K562 (cell line): ENCODE measurements around the gene ARMC6. TPM values are rescaled to one million over a fixed set of nuclear protein-coding genes. Genes with fewer than 3 reads are reported as not detected.

Experiments used
- BCL6 ChIP-seq: fragments of 250-450 bp; sonication (Bioruptor Pico); IDR thresholded peaks from 2 replicates; pipeline ENCODE4 v1.4.0; 2020
- CBX3 ChIP-seq, 2 experiments: IDR thresholded peaks; 1 replicate in 1 of 2; 2 replicates in 1 of 2; pipeline ENCODE4 v1.6.1; 2012; ENCODE audit warnings: inconsistent platforms in 2 of 2, low read length in 2 of 2, borderline replicate concordance in 1 of 2, control low read depth in 1 of 2
- CTBP1 ChIP-seq: fragments of 450-650 bp; IDR thresholded peaks from 2 replicates; pipeline ENCODE4 v1.6.1; 2016; ENCODE audit warnings: borderline replicate concordance
- ELF4 ChIP-seq: fragments of 450-650 bp; formaldehyde crosslinking; IDR thresholded peaks from 2 replicates; pipeline ENCODE4 v1.4.0; 2022; ENCODE audit warnings: missing genetic modification characterization
- ETV5 ChIP-seq: sonication (generic); formaldehyde crosslinking; IDR thresholded peaks from 2 replicates; pipeline ENCODE4 v1.4.0; 2020; ENCODE audit warnings: low read depth, mild to moderate bottlenecking, missing genetic modification reagents
- FOXK2 ChIP-seq, 2 experiments: fragments of 450-650 bp; IDR thresholded peaks in 1 of 2; conservative IDR thresholded peaks in 1 of 2; 2 replicates each; pipeline ENCODE4 v1.6.1; 2016; ENCODE audit warnings: low read depth in 2 of 2, mild to moderate bottlenecking in 1 of 2
- PCBP2 ChIP-seq: fragments of 200-400 bp; formaldehyde crosslinking; IDR thresholded peaks from 2 replicates; pipeline ENCODE4 v1.6.1; 2018; ENCODE audit warnings: low read length, low read depth, mild to moderate bottlenecking, moderate library complexity; ENCODE audit not compliant: poor library complexity, severe bottlenecking
- RAD21 ChIP-seq, 2 experiments: fragments of 250-450 bp in 1 of 2; fragments of 450-650 bp in 1 of 2; sonication (Bioruptor Pico) in 1 of 2; formaldehyde crosslinking in 1 of 2; IDR thresholded peaks in 1 of 2; conservative IDR thresholded peaks in 1 of 2; 2 replicates each; pipeline versions ENCODE4 v1.4.0 to v1.8.0; 2020 to 2022; ENCODE audit warnings: mild to moderate bottlenecking in 2 of 2, moderate library complexity in 1 of 2
- SMC3 ChIP-seq: conservative IDR thresholded peaks from 2 replicates; pipeline ENCODE4 v1.6.1; 2011; ENCODE audit warnings: low read depth, low read length, improper control_type of control experiment; ENCODE audit not compliant: insufficient read depth
- SPI1 ChIP-seq: IDR thresholded peaks from 2 replicates; pipeline ENCODE4 v1.6.1; 2011; ENCODE audit warnings: low read depth, low read length, control low read depth, borderline replicate concordance
- SREBF1 ChIP-seq: fragments of 150-350 bp; IDR thresholded peaks from 2 replicates; pipeline ENCODE4 v1.6.1; 2014; ENCODE audit warnings: antibody characterized with exemption, low read depth, low read length, borderline replicate concordance
- TEAD1 ChIP-seq, 2 experiments: fragments of 450-650 bp in 1 of 2; sonication (generic) in 1 of 2; formaldehyde crosslinking; IDR thresholded peaks; 2 replicates each; pipeline versions ENCODE4 v1.4.0 to v1.8.0; 2020 to 2022; ENCODE audit warnings: mild to moderate bottlenecking in 2 of 2, missing genetic modification reagents in 1 of 2
- TRIM28 ChIP-seq: fragments of 450-650 bp; IDR thresholded peaks from 2 replicates; pipeline ENCODE4 v1.6.1; 2017
- YY1 ChIP-seq, 3 experiments: IDR thresholded peaks; 2 replicates each; pipeline ENCODE4 v1.6.1; 2011; ENCODE audit warnings: low read length in 2 of 3, mild to moderate bottlenecking in 2 of 3, moderate library complexity in 2 of 3, borderline replicate concordance in 1 of 3, control low read depth in 1 of 3, low read depth in 1 of 3; ENCODE audit not compliant: insufficient read depth in 3 of 3, insufficient replicate concordance in 2 of 3, control insufficient read depth in 1 of 3, insufficient read length in 1 of 3; ENCODE audit errors: extremely low read depth in 1 of 3
- ZNF551 ChIP-seq: fragments of 250-450 bp; sonication (Bioruptor Pico); IDR thresholded peaks from 2 replicates; pipeline ENCODE4 v1.5.0; 2021; ENCODE audit warnings: mild to moderate bottlenecking, moderate library complexity
- polyA plus RNA-seq, 8 experiments: library from polyadenylated mRNA; depleted of rRNA in 4 of 8; stranded (reverse) in 5 of 8; unstranded in 3 of 8; fragments of >200 nt; fragmentation: Nextera tagmentation in 2 of 8; fragmentation: Illumina TruSeq in 1 of 8; extraction: Ambion mirVana in 2 of 8; extraction: Trizol in 1 of 8; gene quantifications; 2 replicates each; pipeline versions ENCODE4 v1.2.1 to v1.2.3, GENCODE V29; 2011 to 2014; ENCODE audit warnings: inconsistent platforms in 1 of 8, missing spikeins in 1 of 8
- total RNA-seq, 7 experiments: library from RNA; depleted of rRNA in 6 of 7; stranded (reverse); fragments of >200 nt in 6 of 7; fragmentation: Illumina TruSeq in 2 of 7; extraction: Trizol in 2 of 7; gene quantifications; 2 replicates each; pipeline versions ENCODE4 v1.2.1 to v1.2.3, GENCODE V29; 2011 to 2021; ENCODE audit warnings: low replicate concordance in 1 of 7
- TF ChIP-seq, protein P1 (sequence below), 3 experiments: IDR thresholded peaks in 2 of 3; conservative IDR thresholded peaks in 1 of 3; 2 replicates each; pipeline ENCODE4 v1.5.1; 2011 to 2012; ENCODE audit warnings: low read length in 3 of 3, mild to moderate bottlenecking in 3 of 3, control low read depth in 2 of 3, improper control_type of control experiment in 1 of 3, inconsistent platforms in 1 of 3, low read depth in 1 of 3, mixed read lengths in 1 of 3, moderate library complexity in 1 of 3; ENCODE audit not compliant: insufficient read depth in 2 of 3
- TF ChIP-seq, protein P2 (sequence below): fragments of 450-650 bp; IDR thresholded peaks from 2 replicates; pipeline ENCODE4 v1.6.1; 2018; ENCODE audit warnings: mild to moderate bottlenecking, low read depth; ENCODE audit not compliant: partially characterized antibody
- TF ChIP-seq, protein P3 (sequence below): fragments of 450-650 bp; formaldehyde crosslinking; IDR thresholded peaks from 2 replicates; pipeline ENCODE4 v1.4.0; 2020; ENCODE audit warnings: mild to moderate bottlenecking, moderate library complexity
- TF ChIP-seq, protein P4 (sequence below): sonication (generic); formaldehyde crosslinking; IDR thresholded peaks from 2 replicates; pipeline ENCODE4 v1.8.0; 2022; ENCODE audit warnings: missing genetic modification reagents, mild to moderate bottlenecking, moderate library complexity, borderline replicate concordance

ARMC6 gene
- total and polyA plus RNA-seq, 9 of the 15 experiments (the other 6 are each of a cell fraction or from before 2014, with no cell fraction given), result 2.1 to 93.4 (median 63.6) TPM

DNA sequence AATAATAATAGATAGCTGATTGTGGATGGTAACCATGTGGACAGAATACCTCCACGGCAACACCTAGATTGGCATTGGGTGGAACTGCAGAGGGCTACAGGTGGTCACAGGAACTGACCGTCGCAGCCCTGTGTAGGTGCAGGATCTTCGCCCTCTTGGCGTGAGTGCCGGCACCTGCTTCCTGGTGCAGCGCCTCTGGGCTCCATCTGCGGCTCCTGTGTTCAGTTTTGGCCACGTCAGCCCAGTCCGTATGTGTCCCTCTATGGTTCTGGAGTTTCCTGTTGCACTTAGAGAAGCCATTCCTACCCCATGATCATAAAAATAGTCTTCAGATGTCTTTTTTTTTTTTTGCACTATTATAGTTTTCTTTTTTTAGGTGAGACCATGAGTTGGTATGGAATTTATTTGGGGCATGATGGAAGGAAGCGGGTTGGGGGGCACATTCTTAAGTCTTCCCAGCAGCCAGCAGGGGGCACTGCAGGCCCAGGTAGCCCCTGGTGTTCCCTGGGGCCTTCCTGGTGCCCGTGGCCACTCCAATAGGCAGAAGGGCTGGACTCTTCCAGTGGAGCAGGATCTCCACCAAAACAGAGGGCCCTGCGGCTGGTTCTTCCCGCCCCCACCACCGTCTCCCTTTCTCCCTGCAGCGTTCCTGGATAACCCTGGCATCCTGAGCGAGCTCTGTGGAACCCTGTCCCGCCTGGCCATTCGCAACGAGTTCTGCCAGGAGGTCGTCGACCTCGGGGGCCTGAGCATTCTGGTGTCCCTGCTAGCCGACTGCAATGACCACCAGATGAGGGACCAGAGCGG, 20.3 kb downstream of the ARMC6 start (continued):
- TF ChIP-seq SPI1, result no peak
- TF ChIP-seq CTBP1, result peak; percentile 16; the same call in 1 of the 2 replicates
- TF ChIP-seq ZNF551 (CRISPR knock-in tag), result no peak
- TF ChIP-seq RAD21 (CRISPR knock-in tag; conservative IDR thresholded peaks at IDR 0.05 in 1 of 2, IDR thresholded peaks at IDR 0.05 in 1 of 2), result peak; percentile 88 to 94
- TF ChIP-seq, protein P1, sequence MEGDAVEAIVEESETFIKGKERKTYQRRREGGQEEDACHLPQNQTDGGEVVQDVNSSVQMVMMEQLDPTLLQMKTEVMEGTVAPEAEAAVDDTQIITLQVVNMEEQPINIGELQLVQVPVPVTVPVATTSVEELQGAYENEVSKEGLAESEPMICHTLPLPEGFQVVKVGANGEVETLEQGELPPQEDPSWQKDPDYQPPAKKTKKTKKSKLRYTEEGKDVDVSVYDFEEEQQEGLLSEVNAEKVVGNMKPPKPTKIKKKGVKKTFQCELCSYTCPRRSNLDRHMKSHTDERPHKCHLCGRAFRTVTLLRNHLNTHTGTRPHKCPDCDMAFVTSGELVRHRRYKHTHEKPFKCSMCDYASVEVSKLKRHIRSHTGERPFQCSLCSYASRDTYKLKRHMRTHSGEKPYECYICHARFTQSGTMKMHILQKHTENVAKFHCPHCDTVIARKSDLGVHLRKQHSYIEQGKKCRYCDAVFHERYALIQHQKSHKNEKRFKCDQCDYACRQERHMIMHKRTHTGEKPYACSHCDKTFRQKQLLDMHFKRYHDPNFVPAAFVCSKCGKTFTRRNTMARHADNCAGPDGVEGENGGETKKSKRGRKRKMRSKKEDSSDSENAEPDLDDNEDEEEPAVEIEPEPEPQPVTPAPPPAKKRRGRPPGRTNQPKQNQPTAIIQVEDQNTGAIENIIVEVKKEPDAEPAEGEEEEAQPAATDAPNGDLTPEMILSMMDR (IDR thresholded peaks at IDR 0.05 in 2 of 3, conservative IDR thresholded peaks at IDR 0.05 in 1 of 3; ENCODE audit: insufficient read depth in 2 of 3, low read depth in 1 of 3, low read length in 3 of 3), result peak; percentile 84 to 93 (median 88)
- TF ChIP-seq ETV5, result no peak
- TF ChIP-seq TEAD1 (CRISPR knock-in tag; IDR thresholded peaks at IDR 0.05), result peak in 1 of 2 experiments; percentile 60; a peak in 1 of 4 replicates
- TF ChIP-seq SMC3, result peak; percentile 90
- TF ChIP-seq ELF4 (CRISPR knock-in tag), result no peak
- no peak for TF ChIP-seq SREBF1
- TF ChIP-seq FOXK2 (conservative IDR thresholded peaks at IDR 0.05 in 1 of 2, IDR thresholded peaks at IDR 0.05 in 1 of 2; ENCODE audit: low read depth in 2 of 2), result no peak
- TF ChIP-seq, protein P2, sequence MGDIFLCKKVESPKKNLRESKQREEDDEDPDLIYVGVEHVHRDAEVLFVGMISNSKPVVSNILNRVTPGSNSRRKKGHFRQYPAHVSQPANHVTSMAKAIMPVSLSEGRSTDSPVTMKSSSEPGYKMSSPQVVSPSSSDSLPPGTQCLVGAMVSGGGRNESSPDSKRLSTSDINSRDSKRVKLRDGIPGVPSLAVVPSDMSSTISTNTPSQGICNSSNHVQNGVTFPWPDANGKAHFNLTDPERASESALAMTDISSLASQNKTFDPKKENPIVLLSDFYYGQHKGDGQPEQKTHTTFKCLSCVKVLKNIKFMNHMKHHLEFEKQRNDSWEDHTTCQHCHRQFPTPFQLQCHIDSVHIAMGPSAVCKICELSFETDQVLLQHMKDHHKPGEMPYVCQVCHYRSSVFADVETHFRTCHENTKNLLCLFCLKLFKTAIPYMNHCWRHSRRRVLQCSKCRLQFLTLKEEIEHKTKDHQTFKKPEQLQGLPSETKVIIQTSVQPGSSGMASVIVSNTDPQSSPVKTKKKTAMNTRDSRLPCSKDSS, result no peak
- no peak for TF ChIP-seq CBX3 (IDR thresholded peaks at IDR 0.05; ENCODE audit: borderline replicate concordance in 1 of 2, low read length in 2 of 2)
- TF ChIP-seq, protein P3, sequence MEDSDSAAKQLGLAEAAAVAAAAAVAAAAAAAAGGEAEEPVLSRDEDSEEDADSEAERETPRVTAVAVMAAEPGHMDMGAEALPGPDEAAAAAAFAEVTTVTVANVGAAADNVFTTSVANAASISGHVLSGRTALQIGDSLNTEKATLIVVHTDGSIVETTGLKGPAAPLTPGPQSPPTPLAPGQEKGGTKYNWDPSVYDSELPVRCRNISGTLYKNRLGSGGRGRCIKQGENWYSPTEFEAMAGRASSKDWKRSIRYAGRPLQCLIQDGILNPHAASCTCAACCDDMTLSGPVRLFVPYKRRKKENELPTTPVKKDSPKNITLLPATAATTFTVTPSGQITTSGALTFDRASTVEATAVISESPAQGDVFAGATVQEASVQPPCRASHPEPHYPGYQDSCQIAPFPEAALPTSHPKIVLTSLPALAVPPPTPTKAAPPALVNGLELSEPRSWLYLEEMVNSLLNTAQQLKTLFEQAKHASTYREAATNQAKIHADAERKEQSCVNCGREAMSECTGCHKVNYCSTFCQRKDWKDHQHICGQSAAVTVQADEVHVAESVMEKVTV (CRISPR knock-in tag), result peak; percentile 81
- no peak for TF ChIP-seq YY1 (IDR thresholded peaks at IDR 0.05; ENCODE audit: borderline replicate concordance in 1 of 3, control insufficient read depth in 1 of 3, extremely low read depth in 1 of 3, insufficient read depth in 3 of 3, insufficient read length in 1 of 3, insufficient replicate concordance in 2 of 3, low read depth in 1 of 3, low read length in 2 of 3)
- TF ChIP-seq, protein P4, sequence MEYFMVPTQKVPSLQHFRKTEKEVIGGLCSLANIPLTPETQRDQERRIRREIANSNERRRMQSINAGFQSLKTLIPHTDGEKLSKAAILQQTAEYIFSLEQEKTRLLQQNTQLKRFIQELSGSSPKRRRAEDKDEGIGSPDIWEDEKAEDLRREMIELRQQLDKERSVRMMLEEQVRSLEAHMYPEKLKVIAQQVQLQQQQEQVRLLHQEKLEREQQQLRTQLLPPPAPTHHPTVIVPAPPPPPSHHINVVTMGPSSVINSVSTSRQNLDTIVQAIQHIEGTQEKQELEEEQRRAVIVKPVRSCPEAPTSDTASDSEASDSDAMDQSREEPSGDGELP, result peak; percentile 42; the same call in 1 of the 2 replicates
- no peak for TF ChIP-seq BCL6
- TF ChIP-seq TRIM28, result 0 out of 2 replicates have a peak, but pooled peaks have one; percentile 26
- no peak for TF ChIP-seq PCBP2
